DOHH2 (cell line): ENCODE measurements around the gene TSC2.

ENCODE experiments used
- H3F3A ChIP-seq: fragments of 200-600 bp; sonication (generic), shearing (Covaris generic); 2 replicates; pipeline ENCODE4 v1.6.0; 2016; ENCODE audit warnings: antibody characterized with exemption, mild to moderate bottlenecking; ENCODE audit not compliant: control insufficient read depth, insufficient read depth
- H3K27ac ChIP-seq: fragments of 200-600 bp; sonication (generic); 2 replicates; pipeline ENCODE4 v1.5.1; 2014; ENCODE audit warnings: low read depth, mild to moderate bottlenecking, low read length, moderate library complexity
- H3K27me3 ChIP-seq: fragments of 200-600 bp; sonication (generic); 2 replicates; pipeline ENCODE4 v1.6.1; 2014; ENCODE audit warnings: mild to moderate bottlenecking, low read length, mixed read lengths; ENCODE audit not compliant: control insufficient read depth
- H3K36me3 ChIP-seq: fragments of 200-600 bp; sonication (generic); 2 replicates; pipeline ENCODE4 v1.6.1; 2014; ENCODE audit warnings: mild to moderate bottlenecking, low read length, moderate library complexity, mixed read lengths; ENCODE audit not compliant: control insufficient read depth
- H3K4me1 ChIP-seq: fragments of 200-600 bp; sonication (generic); 2 replicates; pipeline ENCODE4 v1.6.1; 2014; ENCODE audit warnings: mild to moderate bottlenecking, low read length, mixed read lengths; ENCODE audit not compliant: control insufficient read depth
- H3K4me2 ChIP-seq: fragments of 200-600 bp; sonication (generic); 2 replicates; pipeline ENCODE4 v1.6.0; 2014; ENCODE audit warnings: mild to moderate bottlenecking, low read length, moderate library complexity
- H3K4me3 ChIP-seq: fragments of 200-600 bp; sonication (generic); 2 replicates; pipeline ENCODE4 v1.5.1; 2014; ENCODE audit warnings: mild to moderate bottlenecking, low read length, mixed read lengths
- H3K79me2 ChIP-seq: fragments of 200-600 bp; sonication (generic); 2 replicates; pipeline ENCODE4 v1.6.1; 2014; ENCODE audit warnings: mild to moderate bottlenecking, low read length, mixed read lengths; ENCODE audit not compliant: control insufficient read depth
- H3K9me2 ChIP-seq: fragments of 200-600 bp; sonication (generic); replicated peaks from 2 replicates; pipeline ENCODE4 v1.6.1; 2014; ENCODE audit warnings: mild to moderate bottlenecking, low read length, mixed read lengths; ENCODE audit not compliant: control insufficient read depth
- H3K9me3 ChIP-seq: fragments of 200-600 bp; sonication (generic); 2 replicates; pipeline ENCODE4 v1.6.1; 2014; ENCODE audit warnings: antibody characterized with exemption, low read length, mixed read lengths; ENCODE audit not compliant: control insufficient read depth, insufficient read depth
- H4K20me1 ChIP-seq: fragments of 200-600 bp; sonication (generic); 2 replicates; pipeline ENCODE4 v1.6.0; 2014; ENCODE audit warnings: low read depth, mild to moderate bottlenecking, antibody characterized with exemption, low read length, moderate library complexity; ENCODE audit not compliant: control insufficient read depth, insufficient read depth
- CTCF ChIP-seq: fragments of 200-600 bp; sonication (generic); IDR thresholded peaks from one replicate; pipeline ENCODE4 v1.5.1; 2014; ENCODE audit warnings: antibody characterized with exemption, mild to moderate bottlenecking, low read depth, low read length; ENCODE audit not compliant: poor library complexity, severe bottlenecking
- EZH2phosphoT487 ChIP-seq: fragments of 200-600 bp; sonication (generic); IDR thresholded peaks from 2 replicates; pipeline ENCODE4 v1.6.1; 2017; ENCODE audit warnings: borderline replicate concordance, mild to moderate bottlenecking, antibody characterized with exemption, low read length, moderate library complexity, mixed read lengths

TSC2 gene

GRCh38 chr16:2053211-2053610 lies 5.4 kb downstream of the TSC2 start:
- Histone ChIP-seq H3K4me1 (peaks cover 9% of the 10 kb centered on the region), H3K36me3 (peaks cover 11% of the 10 kb centered on the region; the same call in 1 of the 2 replicates), H3K9me2 (no peaks in the 10 kb centered on the region), H3F3A (no peaks in the 10 kb centered on the region), H3K79me2 (peaks cover 11% of the 10 kb centered on the region), H3K4me2 (no peak overlapping the region), H4K20me1 (no peaks in the 10 kb centered on the region), H3K27ac (no peak overlapping the region), H3K4me3 (no peak overlapping the region), H3K27me3 (no peaks in the 10 kb centered on the region), H3K9me3 (no peaks in the 10 kb centered on the region)
- TF ChIP-seq EZH2phosphoT487 (no peak), CTCF (no peak)

GRCh38 chr16:2053897-2054296 lies 6.1 kb downstream of the TSC2 start:
- H3K9me2 ChIP-seq: no peaks in the 10 kb centered on the region
- H3K9me3 ChIP-seq: no peaks in the 10 kb centered on the region
- H3K4me2 ChIP-seq: no peak overlapping the region
- no peaks in the 10 kb centered on the region for H3F3A ChIP-seq
- peaks cover 4% of the 10 kb centered on the region for H3K79me2 ChIP-seq
- TF ChIP-seq CTCF: no peak
- no peak for TF ChIP-seq EZH2phosphoT487
- no peaks in the 10 kb centered on the region for H4K20me1 ChIP-seq
- H3K27ac ChIP-seq: no peak overlapping the region
- H3K4me3 ChIP-seq: no peak overlapping the region
- H3K27me3 ChIP-seq: no peaks in the 10 kb centered on the region
- peaks cover 11% of the 10 kb centered on the region; the same call in 1 of the 2 replicates for H3K36me3 ChIP-seq
- peaks cover 3% of the 10 kb centered on the region for H3K4me1 ChIP-seq

DNA sequence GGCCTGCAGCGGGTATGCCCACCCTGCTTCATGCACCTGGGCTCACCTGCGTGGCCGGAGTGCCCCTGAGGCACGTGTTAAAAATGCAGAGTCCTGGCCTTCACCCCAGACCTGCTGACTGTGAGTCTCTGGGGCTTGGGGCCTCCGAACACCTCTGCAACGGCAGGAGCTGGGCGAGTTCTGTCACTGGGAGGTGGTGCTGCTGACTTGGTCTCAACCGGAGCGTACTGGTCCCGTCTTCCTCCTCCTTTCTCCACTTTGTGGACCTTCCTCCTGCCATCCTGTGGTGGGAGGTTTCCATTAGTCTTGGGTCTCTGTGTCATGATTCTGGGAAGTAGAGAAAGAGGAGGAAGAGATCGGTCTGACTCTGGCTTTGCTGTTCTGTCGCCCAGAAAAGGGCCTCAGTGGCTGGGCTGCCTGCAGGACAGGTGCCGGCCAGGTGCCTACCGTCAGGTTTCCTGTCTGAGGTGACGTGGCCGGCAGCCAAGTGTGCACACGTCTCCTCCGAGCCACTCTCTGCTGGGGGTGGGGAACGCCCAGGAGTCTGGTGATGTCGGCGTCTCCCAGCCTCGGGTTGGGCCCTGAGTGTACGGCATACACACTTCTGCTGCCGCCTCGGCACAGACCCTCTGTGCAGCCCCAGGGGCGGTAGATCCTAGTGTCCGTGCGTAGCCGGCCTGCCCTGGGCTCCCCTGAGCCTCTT lies 6.9 kb downstream of the TSC2 start:
- Histone ChIP-seq H3K27me3 (no peaks in the 10 kb centered on the region), H3K9me2 (no peaks in the 10 kb centered on the region), H3K4me3 (no peak overlapping the region), H3F3A (no peaks in the 10 kb centered on the region), H3K9me3 (no peaks in the 10 kb centered on the region), H4K20me1 (no peaks in the 10 kb centered on the region), H3K36me3 (peaks cover 11% of the 10 kb centered on the region; the same call in 1 of the 2 replicates), H3K4me2 (no peak overlapping the region), H3K27ac (no peak overlapping the region), H3K79me2 (no peaks in the 10 kb centered on the region), H3K4me1 (no peaks in the 10 kb centered on the region)
- TF ChIP-seq CTCF: no peak
- TF ChIP-seq EZH2phosphoT487: no peak
